Epithelial cell of umbilical artery (primary cell): ENCODE measurements around the gene MEOX2. TPM values are rescaled to one million over a fixed set of nuclear protein-coding genes. Genes with fewer than 3 reads are reported as not detected.

ENCODE experiments used
- total RNA-seq: library from RNA; depleted of rRNA; stranded (reverse); fragments of >200 nt; gene quantifications from 2 replicates; pipeline ENCODE4 v1.2.3, GENCODE V29; 2014

MEOX2 gene
- 3.2 and 34.5 TPM in 2 replicates for total RNA-seq

DNA sequence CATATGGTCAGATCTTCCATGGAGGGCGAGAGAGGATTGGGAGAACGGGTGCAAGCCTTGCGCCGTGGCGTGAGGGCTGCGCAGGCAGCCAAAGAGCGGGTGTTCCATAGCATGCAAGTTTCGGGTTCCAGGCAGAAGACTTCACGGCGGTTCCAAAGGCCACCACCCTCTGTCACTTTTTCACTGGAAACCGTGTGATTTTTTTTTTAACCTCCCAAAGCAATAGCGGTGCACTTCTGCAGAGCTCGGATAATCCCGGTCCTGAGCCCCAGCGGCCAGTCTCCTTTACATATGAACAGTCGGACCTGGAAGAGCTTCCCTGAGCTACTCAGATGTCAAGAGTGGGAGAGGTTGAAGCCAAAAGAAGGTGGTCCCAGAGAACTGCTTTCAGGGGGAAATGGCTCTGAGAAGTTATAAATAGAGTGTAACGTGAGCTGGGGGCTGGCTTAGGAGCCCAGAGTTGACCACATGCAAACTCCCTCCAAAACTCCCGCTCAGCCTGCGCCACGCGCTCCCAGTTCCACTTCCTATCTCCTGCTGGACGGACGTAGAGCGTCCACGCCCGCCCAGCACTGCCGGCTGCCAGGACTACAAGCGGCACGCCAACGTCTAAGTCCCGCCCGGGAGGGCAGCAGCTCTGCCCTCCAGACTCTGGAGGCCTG lies at the start of gene MEOX2:
Gene MEOX2 (minus strand): TSS at position 389 of the 662 bp plus-strand sequence. CDS start 281 bp downstream, at position 108.

DNA sequence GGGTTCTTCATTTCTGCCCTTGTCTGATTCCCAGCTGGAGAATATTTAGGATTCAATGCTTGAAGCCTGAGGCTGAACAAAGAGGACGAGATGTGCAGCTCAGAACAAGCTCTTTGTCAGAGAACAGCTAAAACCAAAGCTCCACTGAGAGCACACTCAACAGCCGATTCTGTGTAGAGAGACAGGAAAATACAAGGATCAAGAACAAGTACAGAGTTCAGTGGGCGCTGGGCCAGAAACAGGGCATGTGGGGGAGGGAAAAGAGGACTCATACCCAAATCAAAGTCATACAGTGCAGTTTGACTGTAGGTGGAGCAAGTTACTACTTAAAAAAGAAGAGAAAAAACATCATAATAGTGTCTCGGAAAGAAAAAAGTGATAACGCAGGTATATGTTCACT lies 124.6 kb downstream of the MEOX2 start, which contains the start of gene AGMO:
Gene AGMO (minus strand): TSS at position 181 of the 400 bp plus-strand sequence.

Other genes starting within 250 kb of the MEOX2 start
- gene AGMO, start 124.7 kb downstream of the MEOX2 start, total RNA-seq: 1.3 and 8.2 TPM in 2 replicates